Measurements from ENCODE around the gene PPAN. TPM values are rescaled to one million over a fixed set of nuclear protein-coding genes. Genes with fewer than 3 reads are reported as not detected.

The PPAN gene
- total RNA-seq, 1 donor from 2014 or later, result not detected

GRCh38 chr19:10113592-10113963 is 7.4 kb downstream of the PPAN start:
- H3K36me3 ChIP-seq, result peaks cover 65 to 73% of the 10 kb centered on the region in 2 donors
- no peaks in the 10 kb centered on the region for H3K9me3 ChIP-seq
- TF ChIP-seq CTCF (IDR thresholded peaks at IDR 0.05), result no peak
- no peak for DNase-seq (ENCODE audit: low spot score in 2 of 2)
- H3K27ac ChIP-seq, result no peak overlapping the region
- intact Hi-C loops (cut with DNase I), result no loop called here
- H3K4me1 ChIP-seq, result peaks cover 0 to under 1% of the 10 kb centered on the region in 2 donors
- H3K27me3 ChIP-seq, result no peaks in the 10 kb centered on the region
- H3K4me3 ChIP-seq, result no peak overlapping the region

GRCh38 chr19:10113964-10114650 is 7.9 kb downstream of the PPAN start:
- Histone ChIP-seq H3K27ac (no peak overlapping the region), H3K36me3 (peaks cover 60 to 67% of the 10 kb centered on the region in 2 donors), H3K9me3 (no peaks in the 10 kb centered on the region), H3K4me3 (no peak overlapping the region), H3K27me3 (no peaks in the 10 kb centered on the region), H3K4me1 (peaks cover 5% of the 10 kb centered on the region in 2 donors)
- TF ChIP-seq CTCF (IDR thresholded peaks at IDR 0.05), result no peak
- DNase-seq (ENCODE audit: low spot score in 2 of 2), result no peak
- intact Hi-C loops (cut with DNase I), result no loop called here

DNA sequence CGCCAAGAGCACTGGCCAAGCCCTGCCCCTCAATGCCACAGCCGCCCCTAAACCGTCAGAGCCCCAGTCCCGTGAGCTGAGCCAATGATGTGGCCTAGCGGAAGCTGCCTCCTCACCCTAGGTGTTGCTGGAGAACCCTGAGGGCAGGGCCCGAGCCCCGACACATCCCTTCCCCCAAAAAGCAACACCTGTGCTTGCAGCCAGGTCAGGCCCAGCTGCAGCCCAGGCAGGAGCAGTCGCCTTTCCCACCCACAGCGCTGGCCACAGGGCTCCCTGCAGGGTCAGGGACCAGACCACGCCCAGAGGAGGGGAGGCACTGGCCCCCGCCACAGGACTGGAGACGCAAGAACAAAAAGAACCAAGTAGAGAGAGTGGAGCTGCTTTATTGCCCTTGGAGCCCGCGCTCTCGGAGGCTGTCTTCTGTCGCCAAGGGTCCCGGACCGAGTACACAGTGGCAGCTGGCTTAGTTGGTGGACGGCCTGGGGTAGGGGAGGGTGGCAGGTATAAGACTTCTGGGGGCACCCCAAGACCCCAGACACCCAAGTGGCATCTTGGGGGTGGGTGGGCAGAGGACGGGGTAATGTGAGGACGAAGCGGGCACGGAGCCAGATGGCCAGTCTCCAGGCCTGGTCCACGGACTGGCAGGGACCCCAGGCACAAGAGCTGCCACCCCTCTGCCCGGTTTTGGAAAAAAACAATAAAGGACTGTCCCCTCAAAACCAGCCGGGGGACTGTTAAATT is 8.7 kb downstream of the PPAN start:
- intact Hi-C loops (cut with DNase I), result no loop called here

GRCh38 chr19:10115392-10116084 is 9.4 kb downstream of the PPAN start:
- intact Hi-C loops (cut with DNase I), result no loop called here
- TF ChIP-seq CTCF (IDR thresholded peaks at IDR 0.05), result no peak
- H3K36me3 ChIP-seq, result peaks cover 46 to 53% of the 10 kb centered on the region in 2 donors

More for the DNA sequence above, 8.7 kb downstream of the PPAN start:
- no peaks in the 10 kb centered on the region for H3K9me3 ChIP-seq
- no peak for TF ChIP-seq CTCF (IDR thresholded peaks at IDR 0.05)
- H3K27me3 ChIP-seq, result no peaks in the 10 kb centered on the region
- peaks cover 5% of the 10 kb centered on the region in 2 donors for H3K4me1 ChIP-seq
- H3K27ac ChIP-seq, result no peak overlapping the region
- no peak overlapping the region for H3K4me3 ChIP-seq
- DNase-seq (ENCODE audit: low spot score in 2 of 2), result no peak
- peaks cover 53 to 60% of the 10 kb centered on the region in 2 donors for H3K36me3 ChIP-seq

GRCh38 chr19:10116085-10116865 is 10.1 kb downstream of the PPAN start:
- Histone ChIP-seq H3K27me3 (no peaks in the 10 kb centered on the region), H3K27ac (no peak overlapping the region), H3K4me3 (no peak overlapping the region), H3K36me3 (peaks cover 40 to 46% of the 10 kb centered on the region in 2 donors), H3K9me3 (no peaks in the 10 kb centered on the region), H3K4me1 (peaks cover 9 to 18% of the 10 kb centered on the region in 2 donors)
- TF ChIP-seq CTCF (IDR thresholded peaks at IDR 0.05), result no peak
- intact Hi-C loops (cut with DNase I), result no loop called here
- no peak for DNase-seq (ENCODE audit: low spot score in 2 of 2)

More at GRCh38 chr19:10115392-10116084, 9.4 kb downstream of the PPAN start:
- Histone ChIP-seq H3K27ac (no peak overlapping the region), H3K9me3 (no peaks in the 10 kb centered on the region), H3K4me1 (peaks cover 5 to 12% of the 10 kb centered on the region in 2 donors), H3K4me3 (no peak overlapping the region), H3K27me3 (no peaks in the 10 kb centered on the region)
- no peak for DNase-seq (ENCODE audit: low spot score in 2 of 2)

All from ascending aorta (tissue), 2 donors.